Cardiac muscle cell (in vitro differentiated cells and primary cell): ENCODE results near the gene PITPNM1. TPM values are rescaled to one million over a fixed set of nuclear protein-coding genes. Genes with fewer than 3 reads are reported as not detected.
"Not testable (repeated sequence)": the region's sequence is repeated elsewhere in the genome, so short reads cannot be mapped to it uniquely, and the experiment has no call there.

Experiments used
- DNase-seq, 2 donors: peaks; one replicate each; pipeline versions ENCODE4 v3.0.0 to v3.0.0-alpha.2; 2010 to 2017; ENCODE audit warnings: low read depth in 1 of 2, low spot score in 1 of 2
- H3K27ac ChIP-seq: fragments of 200-600 bp; sonication (generic); 2 replicates; pipeline ENCODE4 v1.5.1; 2016
- H3K27me3 ChIP-seq: fragments of 200-600 bp; sonication (generic); 2 replicates; pipeline ENCODE4 v1.6.0; 2016; ENCODE audit warnings: control low read depth
- H3K36me3 ChIP-seq: fragments of 200-600 bp; sonication (generic); 2 replicates; pipeline ENCODE4 v1.5.1; 2016; ENCODE audit warnings: control low read depth
- H3K4me1 ChIP-seq: fragments of 200-600 bp; sonication (generic); 2 replicates; pipeline ENCODE4 v1.8.1; 2017; ENCODE audit warnings: low read depth, mild to moderate bottlenecking, mixed run types
- H3K4me3 ChIP-seq: fragments of 200-600 bp; sonication (generic); 2 replicates; pipeline ENCODE4 v1.5.1; 2016; ENCODE audit warnings: mild to moderate bottlenecking
- H3K9me3 ChIP-seq: fragments of 200-600 bp; sonication (generic); 2 replicates; pipeline ENCODE4 v1.5.1; 2017; ENCODE audit warnings: low read depth, mild to moderate bottlenecking, control low read depth
- CTCF ChIP-seq: IDR thresholded peaks from 2 replicates; pipeline ENCODE4 v1.5.1; 2012; ENCODE audit warnings: low read depth, mild to moderate bottlenecking, low read length
- polyA plus RNA-seq: library from polyadenylated mRNA; unstranded; fragments of >200 nt; fragmentation: Nextera tagmentation; extraction: Ambion mirVana; gene quantifications from 2 replicates; pipeline ENCODE4 v1.2.1, GENCODE V29; 2016
- total RNA-seq: library from RNA; depleted of rRNA; stranded (reverse); fragments of >200 nt; gene quantifications from 2 replicates; pipeline ENCODE4 v1.2.3, GENCODE V29; 2016

PITPNM1 gene
- total and polyA plus RNA-seq, 2 experiments from 2014 or later, result 24.8 to 58.5 TPM

DNA sequence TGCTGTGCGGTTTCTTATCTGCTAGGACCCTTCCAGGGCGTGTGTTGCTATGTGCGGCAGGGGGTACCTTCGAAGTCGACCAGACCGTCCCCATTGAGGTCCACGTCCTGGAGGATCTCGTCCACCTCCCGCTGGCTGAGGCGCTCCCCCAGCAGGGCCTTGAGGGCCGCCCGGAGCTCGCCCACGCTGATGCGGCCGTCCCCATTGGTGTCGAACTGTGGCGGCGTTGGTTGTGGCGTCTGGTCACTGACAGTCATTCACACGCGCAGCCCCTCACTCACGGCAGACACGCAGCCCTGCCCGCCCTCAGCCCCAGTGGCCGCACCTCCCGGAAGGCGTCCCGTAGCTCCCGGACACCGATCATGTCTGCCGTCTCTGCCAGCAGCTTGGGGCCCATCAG lies 14.6 kb upstream of the PITPNM1 start:
- Histone ChIP-seq H3K9me3 (no peaks in the 10 kb centered on the region), H3K36me3 (no peaks in the 10 kb centered on the region), H3K27me3 (no peaks in the 10 kb centered on the region), H3K4me1 (no peaks in the 10 kb centered on the region), H3K27ac (no peak overlapping the region), H3K4me3 (no peak overlapping the region)
- TF ChIP-seq CTCF, result no peak
- no peak for DNase-seq

GRCh38 chr11:67517784-67518552 lies 12.8 kb upstream of the PITPNM1 start:
- Histone ChIP-seq H3K27me3 (peaks cover 12% of the 10 kb centered on the region), H3K9me3 (no peaks in the 10 kb centered on the region), H3K27ac (no peak overlapping the region), H3K4me1 (no peaks in the 10 kb centered on the region), H3K36me3 (no peaks in the 10 kb centered on the region), H3K4me3 (no peak overlapping the region)
- TF ChIP-seq CTCF, result no peak
- DNase-seq, result no peak

GRCh38 chr11:67516806-67517205 lies 11.6 kb upstream of the PITPNM1 start:
- no peaks in the 10 kb centered on the region for H3K36me3 ChIP-seq
- H3K27ac ChIP-seq, result no peak overlapping the region
- no peak for DNase-seq
- no peak for TF ChIP-seq CTCF
- no peak overlapping the region for H3K4me3 ChIP-seq
- H3K27me3 ChIP-seq, result peaks cover 20% of the 10 kb centered on the region
- no peaks in the 10 kb centered on the region for H3K9me3 ChIP-seq
- no peaks in the 10 kb centered on the region for H3K4me1 ChIP-seq

DNA sequence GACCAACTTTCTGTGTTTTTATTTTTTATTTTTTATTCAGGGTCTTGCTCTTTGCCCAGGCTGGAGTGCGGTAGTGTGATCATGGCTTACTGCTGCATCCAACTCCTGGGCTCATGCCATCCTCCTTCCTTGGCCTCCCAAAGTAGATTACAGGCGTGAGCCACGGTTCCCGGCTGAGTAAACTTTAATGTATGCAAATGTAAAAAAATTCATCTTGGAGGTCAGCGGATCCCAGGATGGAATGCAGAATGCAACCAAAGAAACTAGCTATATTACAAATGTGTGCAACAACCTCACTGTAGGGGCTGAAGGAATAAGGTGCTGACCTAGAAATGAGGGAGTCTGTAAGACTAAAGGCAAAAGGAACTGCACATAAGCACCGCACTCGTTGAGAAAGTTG lies 9.0 kb upstream of the PITPNM1 start:
- H3K27me3 ChIP-seq, result peaks cover 20% of the 10 kb centered on the region
- no peak overlapping the region for H3K27ac ChIP-seq
- H3K36me3 ChIP-seq, result no peaks in the 10 kb centered on the region
- H3K4me1 ChIP-seq, result no peaks in the 10 kb centered on the region
- no peak for DNase-seq
- no peak overlapping the region for H3K4me3 ChIP-seq
- no peak for TF ChIP-seq CTCF
- H3K9me3 ChIP-seq, result no peaks in the 10 kb centered on the region

GRCh38 chr11:67511558-67511957 lies 6.4 kb upstream of the PITPNM1 start:
- not testable (repeated sequence) for H3K36me3 ChIP-seq, H3K27ac ChIP-seq, H3K4me1 ChIP-seq, H3K4me3 ChIP-seq, DNase-seq, H3K9me3 ChIP-seq
- peaks cover 20% of the 10 kb centered on the region for H3K27me3 ChIP-seq

DNA sequence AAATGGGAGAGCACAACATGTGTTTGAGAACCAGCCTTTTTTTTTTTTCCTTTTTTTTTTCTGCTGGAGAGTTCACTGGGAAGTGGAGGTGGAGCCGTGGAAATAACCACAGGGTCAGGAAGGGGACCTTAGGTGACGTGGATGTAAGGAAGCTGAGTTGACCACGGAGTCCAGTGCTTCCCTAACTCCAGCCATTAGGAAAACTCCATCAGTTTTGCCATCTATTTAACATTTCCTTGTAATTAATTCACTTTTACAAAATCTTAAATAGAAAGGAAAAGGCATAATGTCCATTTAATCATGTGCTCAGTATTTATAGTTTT lies 4.8 kb upstream of the PITPNM1 start:
- Histone ChIP-seq H3K4me3 (no peak overlapping the region), H3K9me3 (no peaks in the 10 kb centered on the region)

More for the DNA sequence above, 4.8 kb upstream of the PITPNM1 start:
- DNase-seq, result no peak
- Histone ChIP-seq H3K36me3 (no peaks in the 10 kb centered on the region), H3K27me3 (peaks cover 20% of the 10 kb centered on the region), H3K4me1 (peaks cover 4% of the 10 kb centered on the region), H3K27ac (no peak overlapping the region)
- TF ChIP-seq CTCF, result no peak
